ENCODE measurements around the gene MAP3K9.
"Not testable (repeated sequence)": the region's sequence is repeated elsewhere in the genome, so short reads cannot be mapped to it uniquely, and the experiment has no call there.

The MAP3K9 gene

GRCh38 chr14:70856851-70857495 is 47.7 kb upstream of the MAP3K9 start:
- H3K4me3 ChIP-seq (replicated peaks; ENCODE audit: insufficient read depth, low read length) = no peak overlapping the region
- H3K27me3 ChIP-seq (ENCODE audit: insufficient read depth, poor library complexity, severe bottlenecking) = no peaks in the 10 kb centered on the region
- H3K27ac ChIP-seq (replicated peaks) = no peak overlapping the region
- TF ChIP-seq REST (IDR thresholded peaks at IDR 0.05; ENCODE audit: insufficient replicate concordance, low read depth) (no peak), POLR2AphosphoS5 (IDR thresholded peaks at IDR 0.05; ENCODE audit: low read depth) (no peak), CTCF (IDR thresholded peaks at IDR 0.05; ENCODE audit: insufficient read depth, low read length) (no peak), SPI1 (IDR thresholded peaks at IDR 0.05; ENCODE audit: borderline replicate concordance, low read depth) (no peak), GABPA (IDR thresholded peaks at IDR 0.05; ENCODE audit: low read depth) (no peak)
- DNase-seq (ENCODE audit: low read depth in 1 of 2, low spot score in 1 of 2) = no peak

GRCh38 chr14:70855486-70855885 is 46.2 kb upstream of the MAP3K9 start:
- H3K4me3 ChIP-seq (replicated peaks; ENCODE audit: insufficient read depth, low read length) = no peak overlapping the region
- no peak overlapping the region for H3K27ac ChIP-seq (replicated peaks)
- no peak for DNase-seq (ENCODE audit: low read depth in 1 of 2, low spot score in 1 of 2)
- H3K27me3 ChIP-seq (ENCODE audit: insufficient read depth, poor library complexity, severe bottlenecking) = no peaks in the 10 kb centered on the region
- no peak for TF ChIP-seq POLR2AphosphoS5 (IDR thresholded peaks at IDR 0.05; ENCODE audit: low read depth)
- TF ChIP-seq REST (IDR thresholded peaks at IDR 0.05; ENCODE audit: insufficient replicate concordance, low read depth) = no peak
- TF ChIP-seq CTCF (IDR thresholded peaks at IDR 0.05; ENCODE audit: insufficient read depth, low read length) = no peak
- TF ChIP-seq SPI1 (IDR thresholded peaks at IDR 0.05; ENCODE audit: borderline replicate concordance, low read depth) = no peak
- no peak for TF ChIP-seq GABPA (IDR thresholded peaks at IDR 0.05; ENCODE audit: low read depth)

GRCh38 chr14:70853658-70854057 is 44.3 kb upstream of the MAP3K9 start:
- not testable (repeated sequence) for H3K27ac ChIP-seq (replicated peaks); H3K4me3 ChIP-seq (replicated peaks; ENCODE audit: insufficient read depth, low read length); DNase-seq (ENCODE audit: low read depth in 1 of 2, low spot score in 1 of 2); H3K27me3 ChIP-seq (ENCODE audit: insufficient read depth, poor library complexity, severe bottlenecking)

GRCh38 chr14:70847406-70848090 is 38.2 kb upstream of the MAP3K9 start:
- no peak for DNase-seq (ENCODE audit: low read depth in 1 of 2, low spot score in 1 of 2)
- no peak overlapping the region for H3K4me3 ChIP-seq (replicated peaks; ENCODE audit: insufficient read depth, low read length)
- H3K27me3 ChIP-seq (ENCODE audit: insufficient read depth, poor library complexity, severe bottlenecking) = no peaks in the 10 kb centered on the region
- no peak for TF ChIP-seq CTCF (IDR thresholded peaks at IDR 0.05; ENCODE audit: insufficient read depth, low read length)
- no peak for TF ChIP-seq SPI1 (IDR thresholded peaks at IDR 0.05; ENCODE audit: borderline replicate concordance, low read depth)
- no peak for TF ChIP-seq POLR2AphosphoS5 (IDR thresholded peaks at IDR 0.05; ENCODE audit: low read depth)
- no peak for TF ChIP-seq GABPA (IDR thresholded peaks at IDR 0.05; ENCODE audit: low read depth)
- no peak for TF ChIP-seq REST (IDR thresholded peaks at IDR 0.05; ENCODE audit: insufficient replicate concordance, low read depth)
- H3K27ac ChIP-seq (replicated peaks) = no peak overlapping the region

All from HL-60 (cell line).